CD14-positive monocyte (primary cell): Measurements from ENCODE around the gene SOBP. TPM values are rescaled to one million over a fixed set of nuclear protein-coding genes. Genes with fewer than 3 reads are reported as not detected.
A peak's percentile ranks its signal among the peaks of the same experiment; 100 is the strongest.

ENCODE experiments used
- DNase-seq, 3 donors: peaks; one replicate each; pipeline ENCODE4 v3.0.0-alpha.2; 2011 to 2022
- H2AFZ ChIP-seq: 2 replicates; pipeline ENCODE4 v1.6.0; 2012; ENCODE audit warnings: mild to moderate bottlenecking, low read depth, low read length, inconsistent platforms; ENCODE audit not compliant: insufficient read depth, poor library complexity, severe bottlenecking
- H3K27ac ChIP-seq, 2 donors: 1 replicate in 1 of 2; 2 replicates in 1 of 2; pipeline ENCODE4 v1.5.1; 2012 to 2013; ENCODE audit warnings: low read length in 2 of 2, control low read depth in 1 of 2, inconsistent platforms in 1 of 2, low read depth in 1 of 2, mild to moderate bottlenecking in 1 of 2
- H3K27me3 ChIP-seq, 2 donors: one replicate each; pipeline versions ENCODE4 v1.6.0 to v1.6.1; 2011 to 2013; ENCODE audit warnings: low read length in 2 of 2; ENCODE audit not compliant: control insufficient read depth in 2 of 2, insufficient read depth in 2 of 2
- H3K36me3 ChIP-seq, 2 donors: replicated peaks in 1 of 2; 1 replicate in 1 of 2; 2 replicates in 1 of 2; pipeline versions ENCODE4 v1.5.1 to v1.6.1; 2012 to 2013; ENCODE audit warnings: low read length in 2 of 2, control low read depth in 1 of 2, inconsistent platforms in 1 of 2, mild to moderate bottlenecking in 1 of 2; ENCODE audit not compliant: insufficient read depth in 2 of 2, control insufficient read depth in 1 of 2
- H3K4me1 ChIP-seq, 2 donors: 1 replicate in 1 of 2; 2 replicates in 1 of 2; pipeline versions ENCODE4 v1.5.1 to v1.6.1; 2012 to 2013; ENCODE audit warnings: low read length in 2 of 2, control low read depth in 1 of 2, inconsistent platforms in 1 of 2, mild to moderate bottlenecking in 1 of 2, moderate library complexity in 1 of 2; ENCODE audit not compliant: insufficient read depth in 2 of 2, control insufficient read depth in 1 of 2
- H3K4me2 ChIP-seq: replicated peaks from 2 replicates; pipeline ENCODE3; 2012; ENCODE audit warnings: low read length, moderate library complexity, mild to moderate bottlenecking; ENCODE audit not compliant: poor library complexity, severe bottlenecking; ENCODE audit errors: extremely low read depth
- H3K4me3 ChIP-seq, 3 experiments: fragments of 200-600 bp in 1 of 3; sonication (generic) in 1 of 3; replicated peaks in 1 of 3; 1 replicate in 2 of 3; 2 replicates in 1 of 3; pipeline ENCODE4 v1.5.1; 2011 to 2013; ENCODE audit warnings: low read length in 3 of 3, mild to moderate bottlenecking in 3 of 3, control low read depth in 2 of 3, low read depth in 2 of 3, inconsistent platforms in 1 of 3, moderate library complexity in 1 of 3
- H3K79me2 ChIP-seq: 2 replicates; pipeline ENCODE4 v1.6.0; 2012; ENCODE audit warnings: mild to moderate bottlenecking, control low read depth, inconsistent platforms, low read length, moderate library complexity; ENCODE audit not compliant: insufficient read depth
- H3K9ac ChIP-seq: 2 replicates; pipeline ENCODE4 v1.6.0; 2017; ENCODE audit warnings: low read length, mild to moderate bottlenecking; ENCODE audit not compliant: insufficient read depth, poor library complexity, severe bottlenecking
- H3K9me3 ChIP-seq, 2 donors: replicated peaks in 1 of 2; 1 replicate in 1 of 2; 2 replicates in 1 of 2; pipeline versions ENCODE4 v1.5.1 to v1.6.1; 2012 to 2013; ENCODE audit warnings: low read length in 2 of 2, control low read depth in 1 of 2; ENCODE audit not compliant: control insufficient read depth in 1 of 2, insufficient read depth in 1 of 2
- H4K20me1 ChIP-seq: 2 replicates; pipeline ENCODE4 v1.6.0; 2012; ENCODE audit warnings: mild to moderate bottlenecking, low read length, control low read depth, moderate library complexity; ENCODE audit not compliant: insufficient read depth
- H3K27ac Mint-ChIP-seq, 7 donors: one replicate each; pipeline ENCODE4 v1.8.0; 2020; ENCODE audit warnings: mild to moderate bottlenecking in 7 of 7, mixed read lengths in 7 of 7, moderate library complexity in 6 of 7, inconsistent platforms in 2 of 7
- H3K27me3 Mint-ChIP-seq, 3 donors: one replicate each; pipeline ENCODE4 v1.8.0; 2021 to 2022; ENCODE audit warnings: low read depth in 3 of 3, mild to moderate bottlenecking in 3 of 3, mixed read lengths in 3 of 3, moderate library complexity in 3 of 3, inconsistent platforms in 1 of 3
- H3K36me3 Mint-ChIP-seq, 2 donors: one replicate each; pipeline ENCODE4 v1.8.0; 2020; ENCODE audit warnings: mixed read lengths in 2 of 2, inconsistent platforms in 1 of 2, mild to moderate bottlenecking in 1 of 2
- H3K4me1 Mint-ChIP-seq: one replicate; pipeline ENCODE4 v1.8.0; 2020; ENCODE audit warnings: mild to moderate bottlenecking, mixed read lengths
- H3K4me3 Mint-ChIP-seq, 2 donors: one replicate each; pipeline ENCODE4 v1.8.0; 2020; ENCODE audit warnings: mild to moderate bottlenecking in 2 of 2, mixed read lengths in 2 of 2, moderate library complexity in 1 of 2
- H3K9me3 Mint-ChIP-seq, 7 donors: one replicate each; pipeline ENCODE4 v1.8.0; 2020 to 2022; ENCODE audit warnings: mixed read lengths in 7 of 7, mild to moderate bottlenecking in 6 of 7, moderate library complexity in 6 of 7, inconsistent platforms in 2 of 7
- CTCF ChIP-seq: fragments of 200-600 bp; IDR thresholded peaks from one replicate; pipeline ENCODE4 v1.8.0; 2022; ENCODE audit warnings: antibody characterized with exemption, mild to moderate bottlenecking
- WGBS: methylation state at CpG from one replicate; pipeline ENCODE4 v1.1.5; 2013; ENCODE audit warnings: missing lambda C conversion rate; ENCODE audit not compliant: insufficient coverage; 5-methylcytosine and 5-hydroxymethylcytosine counted together
- intact Hi-C, 2 donors: fragments of 100-400 bp; cut with micrococcal nuclease; formaldehyde crosslinking; loops; one replicate each; pipeline versions ENCODE4 v1.15.0 to v1.15.1; 2023
- polyA minus RNA-seq: library from RNA; depleted of rRNA, polyadenylated mRNA; stranded (reverse); fragments of >200 nt; gene quantifications from 2 replicates; pipeline ENCODE4 v1.2.3, GENCODE V29; 2012
- polyA plus RNA-seq, 3 donors: library from polyadenylated mRNA; depleted of rRNA in 1 of 3; unstranded in 2 of 3; stranded (reverse) in 1 of 3; fragments of 300-500 nt in 2 of 3; fragments of >200 nt in 1 of 3; fragmentation: Illumina TruSeq in 2 of 3; gene quantifications; 1 replicate in 2 of 3; 2 replicates in 1 of 3; pipeline ENCODE4 v1.2.3, GENCODE V29; 2012 to 2021
- total RNA-seq, 12 experiments: library from RNA in 1 of 12; stranded (reverse) in 1 of 12; fragments of 120-200 nt in 1 of 12; gene quantifications; one replicate each; pipeline ENCODE4 v1.2.4 and lab custom pipeline; 2013 to 2026; ENCODE audit warnings: mixed read lengths in 6 of 12, inconsistent platforms in 1 of 12

The SOBP gene
- total RNA-seq (2013), result 0.12 TPM
- polyA plus RNA-seq, result not detected
- not detected in 2 replicates for polyA minus RNA-seq
- 0 to 2.5 (median 0.27) reads per million in 11 experiments for total RNA-seq (lab: John Stamatoyannopoulos, UW)

- no peak within 1 kb of the TSS for H3K27ac Mint-ChIP-seq
- H3K9ac ChIP-seq, result peak within 1 kb of the TSS; percentile 25
Observed at GRCh38 chr6:107489636-107490565, at the start of gene SOBP. Gene SOBP, plus strand, starts transcription at chr6:107490117. Its CDS starts 500 bp downstream, at chr6:107490617.

More at GRCh38 chr6:107489636-107490565, at the start of gene SOBP:
- H3K4me2 ChIP-seq, result peak within 1 kb of the TSS; percentile 77
- H3K9me3 ChIP-seq, result peaks cover 0 to 35% of the 10 kb centered on the region in 2 donors
- H4K20me1 ChIP-seq, result no peaks in the 10 kb centered on the region
- H3K27ac ChIP-seq, result no peak within 1 kb of the TSS
- H3K27me3 ChIP-seq, result peaks cover 81 to 93% of the 10 kb centered on the region in 2 donors
- H2AFZ ChIP-seq, result peak within 1 kb of the TSS; percentile 71
- Mint-ChIP-seq H3K4me1 (peaks cover 27% of the 10 kb centered on the region), H3K27me3 (peaks cover 46 to 51% (median 48%) of the 10 kb centered on the region in 3 donors), H3K4me3 (peak within 1 kb of the TSS; percentile 85 to 99), H3K9me3 (peaks cover 0 to 17% (median 4%) of the 10 kb centered on the region in 7 donors), H3K36me3 (peaks cover 2 to 5% of the 10 kb centered on the region in 2 donors)
- under 1% methylated on average over 103 of the region's 130 CpGs for WGBS
- peaks cover 25 to 31% of the 10 kb centered on the region in 2 donors for H3K4me1 ChIP-seq
- TF ChIP-seq CTCF, result no peak
- peak in 1 of 3 donors; percentile 12 for DNase-seq
- no peaks in the 10 kb centered on the region for H3K79me2 ChIP-seq
- peak within 1 kb of the TSS; percentile 31 to 77 (median 37) for H3K4me3 ChIP-seq
- intact Hi-C loops, result loop anchor here in 1 of 2 donors (5.0 kb wide), 1 partner anchor 342 kb away; no protein-coding TSS in a partner anchor
- H3K36me3 ChIP-seq, result no peaks in the 10 kb centered on the region
